Measurements from ENCODE around the gene GPR21. TPM values are rescaled to one million over a fixed set of nuclear protein-coding genes. Genes with fewer than 3 reads are reported as not detected.

The GPR21 gene
- polyA plus RNA-seq, 4 donors, result 0.26 to 0.34 (median 0.31) TPM

DNA sequence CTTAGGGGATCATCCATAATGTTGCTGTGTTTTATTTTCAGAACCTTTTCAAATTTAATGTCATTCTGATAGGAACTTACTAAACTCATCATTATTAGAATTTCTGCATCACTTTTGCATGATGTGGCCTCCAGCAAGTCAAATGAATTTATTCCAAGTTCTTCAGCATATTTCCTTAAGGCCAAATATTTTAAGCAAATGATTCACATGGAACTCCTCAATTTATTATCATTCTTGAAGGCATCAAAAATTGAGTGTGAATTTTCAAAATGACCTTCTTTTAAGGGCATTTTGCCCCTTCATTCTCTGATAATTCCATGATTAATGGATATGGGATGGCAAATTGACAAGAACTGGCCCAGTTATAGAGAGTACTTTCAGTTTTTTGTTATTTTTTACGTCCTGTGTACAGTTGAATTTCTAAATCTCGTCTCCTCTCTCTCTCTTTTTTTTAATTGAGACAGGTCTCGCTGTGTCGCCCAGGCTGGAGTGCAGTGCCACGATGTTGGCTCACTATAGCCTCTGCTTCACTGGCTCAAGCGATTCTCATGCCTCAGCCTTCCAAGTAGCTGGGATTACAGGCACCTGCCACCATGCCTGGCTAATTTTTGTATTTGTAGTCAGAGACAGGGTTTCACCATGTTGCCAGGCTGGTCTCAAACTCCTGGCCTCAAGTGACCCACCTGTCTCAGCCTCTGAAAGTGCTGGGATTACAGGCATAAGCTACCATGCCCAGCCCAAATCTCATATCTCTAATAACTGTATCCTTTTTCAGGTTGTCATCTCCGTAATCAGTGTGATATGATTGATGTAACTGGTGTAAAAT, 29.1 kb downstream of the GPR21 start:
- DNase-seq (ENCODE audit: low read depth in 4 of 4, low spot score in 3 of 4), result no peak

DNA sequence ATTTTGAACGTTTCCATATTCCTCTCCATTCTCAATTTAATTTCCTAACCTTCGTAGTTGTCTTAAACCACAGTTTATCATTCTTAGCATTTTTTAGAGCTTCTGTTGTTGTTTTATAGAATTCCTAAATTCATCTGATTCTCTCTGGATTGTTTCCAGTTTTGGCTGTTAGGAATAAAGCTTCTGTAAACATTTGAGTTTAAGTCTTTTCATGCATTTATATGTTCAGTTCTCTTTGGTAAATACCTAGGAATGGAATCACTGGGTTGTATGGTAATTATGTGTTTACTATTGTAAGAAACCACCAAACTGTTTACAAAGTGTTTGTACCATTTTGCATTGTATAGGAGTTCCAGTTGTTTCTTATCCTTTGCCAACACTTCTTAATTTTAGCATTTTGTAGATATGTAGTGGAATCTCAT, 29.7 kb downstream of the GPR21 start:
- DNase-seq (ENCODE audit: low read depth in 4 of 4, low spot score in 3 of 4), result no peak

DNA sequence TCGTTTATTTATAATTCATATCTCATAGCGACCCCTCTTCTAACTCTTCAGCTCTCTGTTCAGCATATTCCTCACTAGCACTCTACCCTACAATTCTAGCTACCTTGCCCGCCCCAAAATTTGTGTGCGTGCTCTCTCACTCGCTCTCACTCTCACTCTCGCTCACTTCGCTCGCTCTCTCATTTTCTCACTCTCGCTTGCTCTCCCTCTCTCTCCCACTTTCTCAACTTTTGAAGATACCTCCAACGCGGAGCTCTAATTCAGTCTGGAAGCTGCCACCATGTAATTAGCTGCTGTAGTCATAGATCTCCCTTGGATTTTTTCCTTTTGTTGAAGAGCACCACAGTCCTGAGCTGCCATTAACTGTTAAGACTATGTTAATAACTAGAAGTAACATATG, 30.4 kb downstream of the GPR21 start:
- no peak for DNase-seq (ENCODE audit: low read depth in 4 of 4, low spot score in 3 of 4)

DNA sequence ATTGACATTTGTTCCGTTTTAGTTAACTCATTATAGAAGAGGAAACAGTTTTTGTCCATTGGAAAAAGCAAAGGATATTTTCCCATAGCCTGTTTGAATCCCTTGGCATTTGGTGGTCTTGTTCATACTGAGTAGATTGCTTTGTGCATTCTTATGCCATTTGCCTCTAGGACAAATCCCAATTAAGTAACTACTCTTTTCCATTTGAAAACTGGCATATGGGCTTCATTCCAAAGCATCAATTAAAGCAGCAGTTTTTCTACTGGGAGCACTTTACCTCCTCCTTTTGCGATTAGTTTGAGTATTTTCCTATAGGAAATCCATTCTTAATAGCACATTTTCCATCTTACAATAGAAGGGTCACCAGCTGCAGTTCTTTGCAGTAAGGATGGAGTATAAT, 31.2 kb downstream of the GPR21 start:
- DNase-seq (ENCODE audit: low read depth in 4 of 4, low spot score in 3 of 4), result no peak

- no peak for DNase-seq (ENCODE audit: low read depth in 4 of 4, low spot score in 3 of 4)
These were observed 31.7 kb downstream of the GPR21 start for GRCh38 chr9:123065196-123065595.

DNA sequence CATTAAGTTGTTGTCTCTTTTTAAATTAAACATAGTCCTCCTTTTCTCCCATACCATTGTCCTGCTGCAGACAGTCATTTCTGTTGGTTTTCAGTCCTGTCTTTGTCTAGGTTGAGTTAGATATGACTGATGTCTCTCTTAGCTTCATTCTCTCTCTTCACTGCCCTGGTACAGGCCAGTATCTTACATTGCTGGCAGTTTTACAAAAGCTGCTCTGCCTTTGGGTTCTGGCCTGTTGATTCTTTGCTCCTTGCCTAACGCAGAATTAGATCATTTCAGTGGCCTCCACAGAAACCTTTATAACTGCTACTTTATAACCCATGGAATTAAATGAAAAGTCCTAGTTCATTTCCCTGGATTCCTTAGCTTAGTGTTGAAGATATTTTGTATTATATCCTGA, 33.7 kb downstream of the GPR21 start:
- no peak for DNase-seq (ENCODE audit: low read depth in 4 of 4, low spot score in 3 of 4)

GRCh38 chr9:123069010-123069481, 35.6 kb downstream of the GPR21 start:
- no peak for DNase-seq (ENCODE audit: low read depth in 4 of 4, low spot score in 3 of 4)

DNA sequence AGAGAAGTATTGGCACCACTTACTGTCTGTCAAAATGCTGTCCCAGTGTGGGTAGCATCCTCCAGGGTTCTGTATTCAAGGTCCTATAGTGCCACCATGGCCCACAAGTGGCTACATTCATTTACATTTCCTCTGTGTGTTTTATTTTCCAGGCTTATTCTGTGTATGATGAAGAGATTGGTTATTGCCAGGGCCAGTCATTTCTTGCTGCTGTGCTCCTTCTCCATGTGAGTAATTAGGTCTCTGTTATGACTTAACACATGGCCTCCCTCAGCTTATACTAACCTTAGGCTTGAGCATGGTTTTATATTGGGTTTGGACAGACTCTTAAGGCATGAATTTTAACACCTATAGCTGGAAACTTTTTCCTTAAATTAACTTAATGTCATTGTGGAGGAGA, 36.7 kb downstream of the GPR21 start:
- DNase-seq (ENCODE audit: low read depth in 4 of 4, low spot score in 3 of 4), result no peak

DNA sequence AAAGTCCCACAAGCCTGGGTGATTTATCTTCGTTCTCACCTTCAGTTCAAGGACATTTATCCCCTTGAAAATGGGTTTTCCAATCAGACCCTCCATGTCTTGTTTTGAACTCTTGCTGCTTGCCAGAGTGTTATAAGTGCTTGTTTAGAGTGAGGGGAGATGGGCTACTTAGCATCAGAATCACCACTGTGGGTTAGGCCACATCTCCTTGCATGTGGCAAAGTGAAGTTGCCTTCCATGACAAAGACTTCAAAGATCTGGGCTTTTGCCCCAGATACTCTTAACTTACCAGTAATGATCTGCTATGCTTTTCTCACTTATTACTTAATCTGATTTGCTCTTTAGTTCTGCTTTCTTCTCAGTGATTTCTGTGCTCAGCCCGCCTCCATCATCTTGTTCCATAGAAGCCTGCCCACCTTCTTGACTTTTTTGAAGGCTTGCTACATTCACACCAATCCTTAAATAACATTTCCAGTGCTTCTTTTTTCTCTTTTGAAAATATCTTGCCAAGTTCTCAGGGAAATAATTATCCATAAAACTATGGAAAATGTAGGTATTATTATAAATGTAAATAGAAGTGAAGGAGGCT, 39.0 kb downstream of the GPR21 start:
- DNase-seq (ENCODE audit: low read depth in 4 of 4, low spot score in 3 of 4), result no peak

DNA sequence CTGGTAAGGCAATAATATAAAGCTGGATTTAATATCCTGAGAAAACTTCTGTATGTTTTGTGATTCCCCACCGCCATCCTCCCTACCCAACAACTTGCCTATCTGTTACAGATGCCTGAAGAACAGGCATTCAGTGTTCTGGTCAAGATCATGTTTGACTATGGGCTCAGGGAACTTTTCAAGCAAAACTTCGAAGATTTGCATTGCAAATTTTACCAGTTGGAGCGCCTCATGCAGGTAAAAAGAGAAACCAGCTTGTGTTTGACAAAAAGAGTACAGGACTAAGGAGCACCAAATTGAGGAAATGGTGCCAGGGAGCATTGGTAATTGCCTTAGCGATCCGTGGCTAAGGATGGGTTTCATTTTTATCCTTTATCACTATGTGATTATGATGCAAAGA, 40.0 kb downstream of the GPR21 start:
- no peak for DNase-seq (ENCODE audit: low read depth in 4 of 4, low spot score in 3 of 4)

DNA sequence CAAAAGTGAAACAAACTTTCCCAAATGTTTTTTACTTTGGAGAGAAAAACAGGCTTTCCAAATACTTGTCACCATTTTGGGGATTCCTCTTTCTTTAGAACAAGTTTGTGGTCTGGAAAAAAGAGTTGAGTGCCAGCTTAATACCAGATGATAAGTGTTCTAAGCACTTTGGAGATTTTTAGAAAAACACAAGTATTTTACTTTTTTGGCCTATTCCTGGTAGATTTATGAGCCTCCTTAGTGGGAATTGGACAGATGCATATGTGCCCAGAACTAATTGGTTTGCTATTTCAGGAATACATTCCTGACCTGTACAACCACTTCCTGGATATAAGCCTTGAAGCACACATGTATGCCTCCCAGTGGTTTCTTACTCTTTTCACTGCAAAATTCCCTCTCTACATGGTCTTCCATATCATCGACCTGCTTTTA, 40.5 kb downstream of the GPR21 start:
- no peak for DNase-seq (ENCODE audit: low read depth in 4 of 4, low spot score in 3 of 4)

- DNase-seq (ENCODE audit: low read depth in 4 of 4, low spot score in 3 of 4), result no peak
These were observed 41.2 kb downstream of the GPR21 start for GRCh38 chr9:123074628-123075027.

- DNase-seq (ENCODE audit: low read depth in 4 of 4, low spot score in 3 of 4), result no peak
These were observed 47.0 kb downstream of the GPR21 start for GRCh38 chr9:123080444-123080843.

GRCh38 chr9:123081824-123082223, 48.4 kb downstream of the GPR21 start:
- peak in 2 of 4 donors; percentile 6 to 40 for DNase-seq (ENCODE audit: low read depth in 4 of 4, low spot score in 3 of 4)

DNA sequence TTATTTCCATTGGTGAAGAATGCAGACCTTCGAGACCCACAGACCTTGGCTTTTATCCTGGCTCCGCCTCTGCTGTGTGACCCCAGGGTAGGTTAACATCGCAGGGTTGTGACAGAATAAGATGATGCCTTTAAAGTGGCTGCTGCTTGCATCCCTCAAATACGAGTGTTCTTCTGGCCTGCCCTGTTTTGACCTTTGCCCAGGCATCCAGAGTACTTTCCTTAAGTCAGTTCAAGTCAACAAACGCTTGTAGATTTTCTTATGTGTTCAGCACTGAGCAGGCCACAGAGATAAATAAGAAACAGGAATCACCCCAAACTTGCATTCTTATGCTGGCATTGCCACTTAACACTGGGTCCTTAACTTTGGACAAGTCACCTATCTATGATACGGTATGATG, 50.2 kb downstream of the GPR21 start:
- DNase-seq (ENCODE audit: low read depth in 4 of 4, low spot score in 3 of 4), result no peak

- DNase-seq (ENCODE audit: low read depth in 4 of 4, low spot score in 3 of 4), result no peak
These were observed 50.8 kb downstream of the GPR21 start for GRCh38 chr9:123084256-123084655.

Other genes starting within 250 kb of the GPR21 start
- gene OR5C1, start 244.7 kb upstream of the GPR21 start, polyA plus RNA-seq (ENCODE audit: insufficient read length in 4 of 4), result not detected
- gene OR1K1, start 233.5 kb upstream of the GPR21 start, polyA plus RNA-seq (ENCODE audit: insufficient read length in 4 of 4), result not detected
- 10 to 100 TPM; 31.4 to 40.2 (median 33.6) TPM for gene PDCL, start 205.1 kb upstream of the GPR21 start, polyA plus RNA-seq (ENCODE audit: insufficient read length in 4 of 4)
- 10 to 100 TPM; 35.7 to 44.6 (median 43.7) TPM for gene RC3H2, start 128.3 kb upstream of the GPR21 start, polyA plus RNA-seq (ENCODE audit: insufficient read length in 4 of 4)
- 10 to 100 TPM; 13.5 to 19.0 (median 14.6) TPM for gene ZBTB6, start 120.3 kb upstream of the GPR21 start, polyA plus RNA-seq (ENCODE audit: insufficient read length in 4 of 4)
- 10 to 100 TPM; 17.8 to 23.4 (median 19.5) TPM for gene ZBTB26, start 102.2 kb upstream of the GPR21 start, polyA plus RNA-seq (ENCODE audit: insufficient read length in 4 of 4)
- 10 to 100 TPM; 50.2 to 67.8 (median 66.7) TPM for gene RABGAP1, start 92.6 kb upstream of the GPR21 start, polyA plus RNA-seq (ENCODE audit: insufficient read length in 4 of 4)
- 10 to 100 TPM; 19.3 to 51.6 (median 50.1) TPM for gene STRBP, start 234.9 kb downstream of the GPR21 start, polyA plus RNA-seq (ENCODE audit: insufficient read length in 4 of 4)

Data from left renal pelvis (tissue), 4 donors.